ENCODE measurements around the gene TFG. TPM values are rescaled to one million over a fixed set of nuclear protein-coding genes. Genes with fewer than 3 reads are reported as not detected.

The TFG gene
- total RNA-seq, 1 experiment from 2014 or later, result 65.3 TPM

GRCh38 chr3:100798012-100798411, 88.7 kb downstream of the TFG start:
- H3K27me3 ChIP-seq (ENCODE audit: low read length), result no peaks in the 10 kb centered on the region
- no peaks in the 10 kb centered on the region for H3K36me3 ChIP-seq (ENCODE audit: insufficient read depth, low read length)
- H3K4me3 ChIP-seq (ENCODE audit: low read length), result no peak overlapping the region
- no peaks in the 10 kb centered on the region for H3K9me3 ChIP-seq (ENCODE audit: low read length)
- DNase-seq, result no peak
- H3K9me2 ChIP-seq (replicated peaks; ENCODE audit: insufficient read depth, low read length), result no peaks in the 10 kb centered on the region
- H3K79me2 ChIP-seq (ENCODE audit: low read length), result no peaks in the 10 kb centered on the region
- no peak overlapping the region for H3K27ac ChIP-seq (ENCODE audit: low read length)
- H2AFZ ChIP-seq (ENCODE audit: low read length), result no peak overlapping the region
- no peak overlapping the region for H3K9ac ChIP-seq (ENCODE audit: low read length)
- H4K20me1 ChIP-seq (ENCODE audit: insufficient read depth, low read depth, low read length), result no peaks in the 10 kb centered on the region
- no peaks in the 10 kb centered on the region for H3K4me1 ChIP-seq (ENCODE audit: low read length)
- H3K4me2 ChIP-seq (ENCODE audit: low read depth, low read length, poor library complexity, severe bottlenecking), result no peak overlapping the region

Other genes with a start within 250 kb of the TFG start
- 0.11 and 1.3 TPM in 2 replicates for gene TMEM45A, start 216.9 kb upstream of the TFG start, total RNA-seq (2014; rRNA removed; shearing (Covaris generic); ENCODE audit: low replicate concordance)
- gene ADGRG7, start 99.9 kb upstream of the TFG start, total RNA-seq (2014; rRNA removed; shearing (Covaris generic); ENCODE audit: low replicate concordance), result not detected in 2 replicates

All from Karpas-422 (cell line).